IPS DF 19.7 (cell line): ENCODE data around the gene DNAL4.

ENCODE experiments used
- DNase-seq: peaks from one replicate; pipeline ENCODE4 v3.0.0-alpha.2; 2013; ENCODE audit warnings: low read depth, low spot score

DNAL4 gene

GRCh38 chr22:38786631-38787030 lies 7.3 kb downstream of the DNAL4 start:
- DNase-seq, result no peak

GRCh38 chr22:38784856-38785255 lies 9.1 kb downstream of the DNAL4 start:
- no peak for DNase-seq

GRCh38 chr22:38784035-38784434 lies 9.9 kb downstream of the DNAL4 start:
- no peak for DNase-seq

- DNase-seq, result no peak
Measured at GRCh38 chr22:38783095-38783615, 10.8 kb downstream of the DNAL4 start.

GRCh38 chr22:38782402-38783094 lies 11.4 kb downstream of the DNAL4 start:
- DNase-seq, result no peak

- no peak for DNase-seq
Measured at GRCh38 chr22:38781033-38781432, 12.9 kb downstream of the DNAL4 start.

- DNase-seq, result no peak
Measured at GRCh38 chr22:38777087-38777671, 16.8 kb downstream of the DNAL4 start.

GRCh38 chr22:38776086-38776485 lies 17.9 kb downstream of the DNAL4 start:
- DNase-seq, result no peak

GRCh38 chr22:38775656-38776055 lies 18.3 kb downstream of the DNAL4 start:
- no peak for DNase-seq

GRCh38 chr22:38774496-38775166 lies 19.3 kb downstream of the DNAL4 start:
- DNase-seq, result no peak

GRCh38 chr22:38773363-38773946 lies 20.5 kb downstream of the DNAL4 start:
- DNase-seq, result no peak

GRCh38 chr22:38772623-38772873 lies 21.4 kb downstream of the DNAL4 start:
- DNase-seq, result no peak

- no peak for DNase-seq
Measured at GRCh38 chr22:38770257-38770949, 23.5 kb downstream of the DNAL4 start.

- no peak for DNase-seq
Measured at GRCh38 chr22:38768036-38768435, 25.9 kb downstream of the DNAL4 start.

- no peak for DNase-seq
Measured at GRCh38 chr22:38767313-38767712, 26.6 kb downstream of the DNAL4 start.

- DNase-seq, result no peak
Measured at GRCh38 chr22:38766076-38766777, 27.7 kb downstream of the DNAL4 start.

GRCh38 chr22:38762551-38762983 lies 31.4 kb downstream of the DNAL4 start:
- DNase-seq, result no peak

- DNase-seq, result no peak
Measured at GRCh38 chr22:38761202-38762162, 32.5 kb downstream of the DNAL4 start.

GRCh38 chr22:38760477-38761201 lies 33.3 kb downstream of the DNAL4 start:
- no peak for DNase-seq

GRCh38 chr22:38759005-38759404 lies 34.9 kb downstream of the DNAL4 start:
- no peak for DNase-seq
